T-cell (primary cell): ENCODE results near the gene UBE2H. TPM values are rescaled to one million over a fixed set of nuclear protein-coding genes. Genes with fewer than 3 reads are reported as not detected.
A peak's percentile ranks its signal among the peaks of the same experiment; 100 is the strongest.

Source experiments
- ATAC-seq, 4 experiments: fragments of 200-7000 bp in 3 of 4; fragments of 150-1000 bp in 1 of 4; cut with Tn5 transposase; replicated peaks in 1 of 4; 1 replicate in 3 of 4; 2 replicates in 1 of 4; pipeline ENCODE4 v1.10.0; 2021; ENCODE audit warnings: moderate library complexity in 3 of 4, mild to moderate bottlenecking in 2 of 4, moderate number of reproducible peaks in 1 of 4
- CTCF ChIA-PET, 2 donors: fragments of 300-600 bp; sonication (Branson Sonifier 250); formaldehyde crosslinking; loops; one replicate each; lab custom pipeline; 2022; ENCODE audit warnings: antibody characterized with exemption in 2 of 2; lab: Charles Lee
- POLR2A ChIA-PET, 2 donors: fragments of 300-600 bp; sonication (Branson Sonifier 250); formaldehyde crosslinking; loops; one replicate each; lab custom pipeline; 2022; ENCODE audit warnings: antibody characterized with exemption in 2 of 2; lab: Charles Lee
- DNase-seq, 35 experiments: peaks; one replicate each; pipeline versions ENCODE4 v3.0.0 to v3.0.0-alpha.2; 2013 to 2023
- H3K27ac ChIP-seq: one replicate; pipeline ENCODE4 v1.5.1; 2013; ENCODE audit warnings: low read length
- H3K27me3 ChIP-seq, 2 experiments: replicated peaks in 1 of 2; 1 replicate in 1 of 2; 2 replicates in 1 of 2; pipeline versions ENCODE4 v1.6.1 to v1.7.0; 2013; ENCODE audit warnings: low read length in 1 of 2, mixed read lengths in 1 of 2; ENCODE audit not compliant: control insufficient read depth in 2 of 2, insufficient read depth in 2 of 2; ENCODE audit errors: extremely low read depth in 1 of 2
- H3K36me3 ChIP-seq, 2 donors: 1 replicate in 1 of 2; 2 replicates in 1 of 2; pipeline versions ENCODE4 v1.6.1 to v1.7.0; 2013; ENCODE audit warnings: low read length in 1 of 2; ENCODE audit not compliant: control insufficient read depth in 2 of 2, insufficient read depth in 1 of 2; ENCODE audit errors: extremely low read depth in 1 of 2
- H3K4me1 ChIP-seq, 2 experiments: 1 replicate in 1 of 2; 2 replicates in 1 of 2; pipeline versions ENCODE4 v1.6.1 to v1.7.0; 2013; ENCODE audit warnings: low read length in 2 of 2, mixed read lengths in 1 of 2; ENCODE audit not compliant: insufficient read depth in 2 of 2, control insufficient read depth in 1 of 2; ENCODE audit errors: extremely low read depth in 1 of 2
- H3K4me3 ChIP-seq, 2 donors: 1 replicate in 1 of 2; 2 replicates in 1 of 2; pipeline versions ENCODE4 v1.5.1 to v1.7.0; 2013; ENCODE audit warnings: mild to moderate bottlenecking in 2 of 2, low read length in 1 of 2, moderate library complexity in 1 of 2; ENCODE audit not compliant: control insufficient read depth in 1 of 2; ENCODE audit errors: extremely low read depth in 1 of 2
- H3K9me3 ChIP-seq: 2 replicates; pipeline ENCODE4 v1.7.0; 2013
- H3K27ac Mint-ChIP-seq, 2 donors: one replicate each; pipeline ENCODE4 v1.8.0; 2020 to 2021; ENCODE audit warnings: mild to moderate bottlenecking in 2 of 2, mixed read lengths in 2 of 2
- H3K27me3 Mint-ChIP-seq, 2 donors: one replicate each; pipeline ENCODE4 v1.8.0; 2021 to 2022; ENCODE audit warnings: mixed read lengths in 2 of 2
- H3K36me3 Mint-ChIP-seq: one replicate; pipeline ENCODE4 v1.8.0; 2021; ENCODE audit warnings: mixed read lengths
- H3K4me1 Mint-ChIP-seq, 3 donors: one replicate each; pipeline ENCODE4 v1.8.0; 2020 to 2022; ENCODE audit warnings: mixed read lengths in 3 of 3, mild to moderate bottlenecking in 1 of 3
- H3K4me3 Mint-ChIP-seq, 3 donors: one replicate each; pipeline ENCODE4 v1.8.0; 2020 to 2022; ENCODE audit warnings: mild to moderate bottlenecking in 3 of 3, mixed read lengths in 3 of 3, moderate library complexity in 3 of 3
- H3K9me3 Mint-ChIP-seq, 3 donors: one replicate each; pipeline ENCODE4 v1.8.0; 2020 to 2022; ENCODE audit warnings: mixed read lengths in 3 of 3
- WGBS: methylation state at CpG from one replicate; pipeline ENCODE4 v1.1.5; 2013; ENCODE audit warnings: missing lambda C conversion rate; ENCODE audit not compliant: insufficient coverage; 5-methylcytosine and 5-hydroxymethylcytosine counted together
- total RNA-seq, 35 experiments: library from RNA in 6 of 35; stranded (reverse) in 6 of 35; fragments of 120-200 nt in 1 of 35; gene quantifications; one replicate each; pipeline versions ENCODE4 v1.2.1 to v1.2.4 and lab custom pipeline; 2013 to 2026

The UBE2H gene
- total RNA-seq, 5 donors from 2014 or later (not counting 1 experiment from before 2014, with no cell fraction given), result 37.5 to 63.8 (median 50.1) TPM

- H3K36me3 Mint-ChIP-seq, result peaks cover 41% of the 10 kb centered on the region
These were observed 98.4 kb downstream of the UBE2H start for GRCh38 chr7:129854401-129854800.

GRCh38 chr7:129853661-129854268 is 99.0 kb downstream of the UBE2H start:
- Mint-ChIP-seq H3K27ac (no peak overlapping the region), H3K9me3 (no peaks in the 10 kb centered on the region), H3K4me3 (no peak overlapping the region), H3K27me3 (no peaks in the 10 kb centered on the region), H3K36me3 (peaks cover 41% of the 10 kb centered on the region), H3K4me1 (peaks cover 57 to 67% (median 61%) of the 10 kb centered on the region in 3 donors)
- CTCF ChIA-PET, result interaction anchor here in 1 of 2 donors (0.5 kb wide), 1 partner anchor 78 kb away, joined by 3 read pairs; no protein-coding TSS in a partner anchor
- no CpG with 5 or more reads among the region's 6 CpGs for WGBS
- Histone ChIP-seq H3K36me3 (no peaks in the 10 kb centered on the region), H3K27ac (no peak overlapping the region), H3K9me3 (no peaks in the 10 kb centered on the region), H3K27me3 (no peaks in the 10 kb centered on the region), H3K4me3 (no peak overlapping the region), H3K4me1 (peaks cover 2% of the 10 kb centered on the region in 2 experiments)
- no peak for ATAC-seq
- POLR2A ChIA-PET, result interaction anchor here in 1 of 2 donors (0.7 kb wide), 1 partner anchor 37 kb away, joined by 3 read pairs; no protein-coding TSS in a partner anchor
- DNase-seq, result no peak

More at GRCh38 chr7:129854401-129854800, 98.4 kb downstream of the UBE2H start:
- Histone ChIP-seq H3K27ac (no peak overlapping the region), H3K4me1 (peaks cover 2 to 5% of the 10 kb centered on the region in 2 experiments), H3K4me3 (no peak overlapping the region), H3K27me3 (no peaks in the 10 kb centered on the region), H3K9me3 (no peaks in the 10 kb centered on the region), H3K36me3 (no peaks in the 10 kb centered on the region)
- WGBS, result no CpG with 5 or more reads among the region's 1 CpG
- ChIA-PET CTCF (no interaction called here), POLR2A (no interaction called here)
- DNase-seq (no peak), ATAC-seq (no peak)
- Mint-ChIP-seq H3K4me3 (no peak overlapping the region), H3K4me1 (peaks cover 64 to 72% (median 64%) of the 10 kb centered on the region in 3 donors), H3K27ac (peak overlapping the region in 1 of 2 donors; percentile 6), H3K9me3 (no peaks in the 10 kb centered on the region), H3K27me3 (no peaks in the 10 kb centered on the region)

- ChIA-PET POLR2A (no interaction called here), CTCF (interaction anchor here in 1 of 2 donors (0.6 kb wide), 1 partner anchor 251 kb away, joined by 3 read pairs; no protein-coding TSS in a partner anchor)
- Histone ChIP-seq H3K27me3 (no peaks in the 10 kb centered on the region), H3K36me3 (no peaks in the 10 kb centered on the region), H3K4me1 (peaks cover 2 to 5% of the 10 kb centered on the region in 2 experiments), H3K4me3 (no peak overlapping the region), H3K9me3 (no peaks in the 10 kb centered on the region), H3K27ac (no peak overlapping the region)
- H3K27me3 Mint-ChIP-seq, result no peaks in the 10 kb centered on the region
- peaks cover 38% of the 10 kb centered on the region for H3K36me3 Mint-ChIP-seq
- ATAC-seq (no peak), DNase-seq (no peak)
- no peak overlapping the region for H3K27ac Mint-ChIP-seq
- peaks cover 58 to 63% (median 60%) of the 10 kb centered on the region in 3 donors for H3K4me1 Mint-ChIP-seq
- no peak overlapping the region for H3K4me3 Mint-ChIP-seq
- 100% methylated on average over 2 of the region's 3 CpGs for WGBS
- no peaks in the 10 kb centered on the region for H3K9me3 Mint-ChIP-seq
These were observed 101.0 kb downstream of the UBE2H start for GRCh38 chr7:129851809-129852208.

GRCh38 chr7:129851174-129851573 is 101.6 kb downstream of the UBE2H start:
- H3K27me3 Mint-ChIP-seq, result no peaks in the 10 kb centered on the region
- no peaks in the 10 kb centered on the region for H3K36me3 ChIP-seq
- no peak overlapping the region for H3K4me3 Mint-ChIP-seq
- no peaks in the 10 kb centered on the region for H3K9me3 Mint-ChIP-seq
- WGBS, result 100% methylated on average over 1 of the region's 5 CpGs
- H3K27ac Mint-ChIP-seq, result no peak overlapping the region
- peaks cover 32% of the 10 kb centered on the region for H3K36me3 Mint-ChIP-seq
- peaks cover 0 to 5% of the 10 kb centered on the region in 2 experiments for H3K4me1 ChIP-seq
- peaks cover 59 to 63% (median 60%) of the 10 kb centered on the region in 3 donors for H3K4me1 Mint-ChIP-seq
- no peak for ATAC-seq
- no peaks in the 10 kb centered on the region for H3K9me3 ChIP-seq
- CTCF ChIA-PET, result interaction anchor here (0.5 to 1.0 kb wide), 3 partner anchors 160 to 250 kb away, joined by 3 to 4 read pairs (median 3); no protein-coding TSS in a partner anchor
- no peak overlapping the region for H3K4me3 ChIP-seq
- H3K27me3 ChIP-seq, result no peaks in the 10 kb centered on the region
- H3K27ac ChIP-seq, result no peak overlapping the region
- POLR2A ChIA-PET, result interaction anchor here in 1 of 2 donors (0.5 kb wide), 1 partner anchor 91 kb away, joined by 3 read pairs; no protein-coding TSS in a partner anchor
- DNase-seq, result no peak

GRCh38 chr7:129848436-129848835 is 104.3 kb downstream of the UBE2H start:
- H3K4me1 Mint-ChIP-seq, result peaks cover 59 to 63% (median 60%) of the 10 kb centered on the region in 3 donors
- ChIA-PET POLR2A (interaction anchor here in 1 of 2 donors (0.6 kb wide), 1 partner anchor 11 kb away, joined by 3 read pairs; no protein-coding TSS in a partner anchor), CTCF (no interaction called here)

GRCh38 chr7:129845972-129846327 is 106.8 kb downstream of the UBE2H start:
- Histone ChIP-seq H3K4me1 (peaks cover 24 to 25% of the 10 kb centered on the region in 2 experiments), H3K9me3 (no peaks in the 10 kb centered on the region), H3K36me3 (no peaks in the 10 kb centered on the region), H3K27me3 (no peaks in the 10 kb centered on the region), H3K27ac (no peak overlapping the region), H3K4me3 (no peak overlapping the region)
- Mint-ChIP-seq H3K4me1 (peaks cover 53 to 64% (median 62%) of the 10 kb centered on the region in 3 donors), H3K9me3 (no peaks in the 10 kb centered on the region), H3K27me3 (no peaks in the 10 kb centered on the region), H3K4me3 (peak overlapping the region in 1 of 3 donors; percentile 10), H3K27ac (no peak overlapping the region), H3K36me3 (peaks cover 6% of the 10 kb centered on the region)
- POLR2A ChIA-PET, result no interaction called here
- CTCF ChIA-PET, result no interaction called here
- ATAC-seq (no peak), DNase-seq (no peak)
- no CpG with 5 or more reads among the region's 1 CpG for WGBS

More at GRCh38 chr7:129848436-129848835, 104.3 kb downstream of the UBE2H start:
- Mint-ChIP-seq H3K36me3 (peaks cover 13% of the 10 kb centered on the region), H3K27me3 (no peaks in the 10 kb centered on the region), H3K4me3 (no peak overlapping the region), H3K27ac (no peak overlapping the region), H3K9me3 (no peaks in the 10 kb centered on the region)
- Histone ChIP-seq H3K27me3 (no peaks in the 10 kb centered on the region), H3K4me3 (no peak overlapping the region), H3K9me3 (no peaks in the 10 kb centered on the region), H3K27ac (no peak overlapping the region), H3K36me3 (no peaks in the 10 kb centered on the region), H3K4me1 (peaks cover 13 to 16% of the 10 kb centered on the region in 2 experiments)
- no CpG with 5 or more reads among the region's 2 CpGs for WGBS
- no peak for ATAC-seq
- no peak for DNase-seq
